ENCODE data around the gene GPX2.

GRCh38 chr14:64931123-64931522 is 11.4 kb downstream of the GPX2 start:
- TF ChIP-seq CTCF (IDR thresholded peaks at IDR 0.05) = no peak
- no peak for TF ChIP-seq POLR2A (IDR thresholded peaks at IDR 0.05)

Measured in Peyer's patch (tissue), 4 donors.